Activated CD4-positive, alpha-beta T cell treated with anti-CD3 and anti-CD28 coated beads, Interleukin-2, amount 50 U/mL, for 1 hour (primary cell): Measurements from ENCODE around the gene ZNF641.

Source experiments
- DNase-seq: peaks from one replicate; pipeline ENCODE4 v3.0.0-alpha.2; 2020

ZNF641 gene

DNA sequence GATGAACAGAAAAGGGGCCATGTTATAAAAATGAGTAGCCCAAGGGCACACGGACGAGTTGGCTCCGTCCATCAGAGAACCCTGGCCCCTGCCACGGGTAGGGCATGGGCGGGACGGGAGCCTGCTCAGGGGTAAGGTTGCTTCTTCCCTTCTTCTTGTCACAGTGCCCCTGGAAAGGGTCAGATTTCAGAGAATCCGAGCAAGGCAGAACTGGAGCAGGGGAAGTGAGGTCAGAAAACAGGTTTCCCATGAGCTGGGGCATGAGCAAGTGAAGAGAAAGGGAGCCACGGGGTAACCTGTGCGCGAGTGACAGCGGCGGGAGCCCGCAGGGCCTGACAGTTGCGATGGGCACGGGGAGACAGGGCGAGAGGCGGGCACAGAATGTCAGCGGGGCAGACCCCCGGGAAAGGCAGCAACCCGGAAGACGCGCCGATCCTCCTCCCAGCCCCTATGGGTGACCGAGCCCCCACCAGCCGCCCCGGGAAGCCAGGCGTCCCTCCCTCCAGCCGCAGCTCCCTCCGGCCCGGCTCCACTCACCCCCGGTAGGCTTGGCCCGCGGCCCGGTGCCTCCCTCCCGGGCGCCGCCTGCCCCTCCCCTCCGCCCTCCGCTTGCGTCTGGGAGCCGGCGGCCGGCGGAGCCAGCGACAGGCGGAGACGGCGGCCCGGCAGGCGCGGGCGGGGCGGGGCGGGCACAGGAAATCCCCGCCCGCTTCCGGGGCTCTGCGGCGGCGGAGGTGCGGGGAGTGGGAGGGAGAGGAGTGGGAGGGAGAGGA is at the start of gene ZNF641:
Gene ZNF641, minus strand, starts transcription at position 671 of the 773 bp plus-strand sequence. CDS start 2,829 bp downstream, outside the sequence.
- DNase-seq = peak; percentile 79

DNA sequence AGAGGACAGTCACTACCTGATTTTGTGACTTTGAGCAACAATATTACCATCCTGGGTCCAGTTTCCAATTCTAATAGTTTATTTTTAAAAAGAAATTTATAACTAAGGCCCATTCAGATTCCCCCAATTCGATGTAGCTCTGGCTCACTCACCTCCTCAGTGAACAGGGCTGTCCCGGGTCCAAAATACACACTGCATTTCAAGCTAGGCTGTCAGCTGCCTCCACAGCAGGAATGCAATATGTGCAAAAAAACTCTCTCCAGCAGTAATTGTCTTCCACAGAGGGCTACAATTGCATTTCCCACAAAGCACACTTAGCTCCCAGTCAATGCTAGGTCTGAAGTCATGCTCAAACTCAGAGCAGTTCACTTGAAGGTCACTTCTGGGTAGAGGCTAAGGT is 39.3 kb upstream of the ZNF641 start:
- DNase-seq = no peak

DNA sequence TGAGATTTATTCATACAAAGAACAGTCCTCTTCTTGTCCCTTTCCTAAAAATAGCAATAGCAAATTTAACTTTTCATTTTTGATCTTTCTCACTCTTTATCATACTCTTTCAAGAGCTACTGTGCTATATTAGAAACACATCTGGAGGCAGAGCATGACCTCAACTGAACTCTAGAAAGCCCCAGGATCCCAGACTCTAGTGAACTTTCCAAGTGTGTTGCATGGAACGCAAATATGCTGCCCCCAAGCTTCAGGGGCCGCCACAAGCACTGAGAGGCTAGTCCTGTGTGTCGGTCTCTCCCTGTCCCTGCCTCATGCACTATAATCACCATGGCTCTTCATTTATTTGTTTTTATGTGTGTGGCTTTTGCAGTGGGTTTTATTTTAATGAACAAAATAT is 38.7 kb upstream of the ZNF641 start:
- DNase-seq = no peak

DNA sequence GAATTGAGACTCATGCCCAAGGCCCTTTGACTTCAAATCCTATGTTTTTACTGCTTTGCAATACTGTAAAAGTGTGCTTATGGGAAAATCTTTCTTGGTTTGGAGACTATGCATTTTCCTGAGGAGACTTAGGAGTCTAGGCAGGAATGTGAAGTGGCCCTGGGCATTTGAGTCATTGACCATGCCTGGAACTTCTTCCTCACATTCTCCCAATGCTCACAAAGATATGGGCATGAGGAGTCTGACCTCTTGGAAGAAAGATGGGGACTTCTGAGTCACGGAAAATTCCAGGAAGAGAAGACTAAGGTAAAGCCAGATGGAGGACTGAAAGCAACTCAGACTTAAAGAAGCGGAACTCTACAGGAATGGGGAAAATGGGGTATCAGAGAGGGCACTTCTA is 38.2 kb upstream of the ZNF641 start:
- no peak for DNase-seq

DNA sequence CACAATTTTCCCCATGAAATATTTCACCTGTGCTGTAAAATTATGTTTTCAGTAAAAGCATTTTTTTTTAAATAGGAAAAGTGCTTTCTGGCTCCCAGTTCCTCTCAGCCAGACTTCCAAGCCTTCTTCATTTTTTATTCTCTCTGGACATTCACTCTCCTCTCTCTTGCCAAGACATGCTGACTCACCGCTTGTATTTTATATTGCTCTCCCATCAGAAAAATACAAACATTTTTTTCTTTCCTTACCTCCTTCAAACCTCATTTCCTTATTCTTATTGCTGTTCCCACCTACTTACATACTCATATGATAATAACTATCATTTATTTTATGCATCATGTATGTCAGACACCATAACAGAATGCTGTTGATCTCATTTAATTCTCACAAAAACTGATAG is 37.7 kb upstream of the ZNF641 start:
- DNase-seq = no peak

DNA sequence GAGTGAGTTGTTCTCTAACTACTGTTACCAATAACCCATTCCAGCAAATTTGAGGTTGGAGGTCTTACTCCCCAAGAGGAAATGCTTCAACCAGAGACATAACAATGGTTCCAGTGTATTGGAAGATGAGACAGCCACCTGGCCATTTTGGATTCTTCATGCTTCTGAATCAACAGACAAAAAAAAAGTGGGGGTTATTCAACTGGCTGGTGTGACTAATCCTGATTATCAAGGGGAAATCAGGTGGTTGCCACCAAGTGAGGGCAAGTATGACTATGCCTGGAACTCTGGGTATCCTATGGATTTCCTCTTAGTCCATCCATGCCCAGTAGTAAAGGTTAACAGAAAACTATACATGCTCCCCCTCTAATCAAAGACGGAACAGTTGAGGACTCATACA is 29.9 kb upstream of the ZNF641 start:
- DNase-seq = no peak

DNA sequence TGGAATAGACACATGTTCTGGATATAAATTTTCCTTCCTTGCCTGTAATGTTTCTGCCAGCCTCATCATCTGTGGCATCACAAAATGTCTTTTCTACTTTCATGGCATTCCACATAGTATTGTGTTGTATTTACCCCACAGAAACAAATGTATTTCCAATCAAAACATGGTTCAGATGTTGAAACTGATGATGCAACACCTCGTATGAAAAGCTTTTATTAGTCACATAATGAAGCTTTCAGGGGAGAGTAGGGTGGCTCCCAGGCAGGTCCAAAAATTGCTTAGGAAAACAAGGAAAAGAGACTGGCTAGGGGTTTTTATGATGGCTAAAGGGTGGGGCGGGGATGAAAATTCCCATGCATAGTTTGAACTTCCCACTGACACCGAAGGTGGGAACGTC is 29.1 kb upstream of the ZNF641 start:
- no peak for DNase-seq

DNA sequence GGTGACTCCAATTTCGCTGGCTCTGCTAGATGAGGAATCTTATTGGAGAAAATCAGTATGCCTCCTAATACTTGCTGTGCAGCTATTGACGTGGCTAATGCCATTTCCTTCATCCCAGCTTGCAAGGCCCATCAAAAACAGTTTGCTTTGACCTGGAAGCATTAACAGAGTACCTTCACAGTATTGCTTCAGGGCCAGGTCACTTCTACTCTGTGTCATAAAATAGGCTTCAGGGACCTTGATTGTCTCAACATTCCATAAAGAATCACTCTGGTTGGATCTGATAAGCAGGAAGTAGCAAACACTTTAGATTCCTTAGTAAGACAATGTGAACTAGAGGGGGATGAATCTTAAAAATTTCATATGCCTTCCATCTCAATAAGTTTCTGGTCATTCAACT is 26.9 kb upstream of the ZNF641 start:
- no peak for DNase-seq

DNA sequence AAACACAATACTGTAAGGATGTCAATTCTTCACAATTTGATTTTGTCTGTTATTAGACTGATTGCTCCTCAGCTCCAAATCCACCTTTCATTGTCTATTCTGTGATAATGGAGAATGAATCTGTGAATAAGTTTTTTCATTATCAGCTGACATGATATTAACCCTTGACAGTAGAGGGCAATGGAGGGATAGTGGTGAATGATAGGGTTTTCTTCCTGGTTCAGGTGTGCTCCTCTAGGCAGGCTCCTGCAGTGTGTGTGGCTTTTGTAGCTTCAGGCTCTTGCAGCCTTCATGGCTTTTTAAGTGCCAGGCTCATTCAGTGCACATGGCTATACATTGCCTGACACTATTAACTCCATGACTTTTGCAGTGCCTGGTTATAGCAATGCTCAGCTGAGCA is 23.4 kb upstream of the ZNF641 start:
- no peak for DNase-seq

DNA sequence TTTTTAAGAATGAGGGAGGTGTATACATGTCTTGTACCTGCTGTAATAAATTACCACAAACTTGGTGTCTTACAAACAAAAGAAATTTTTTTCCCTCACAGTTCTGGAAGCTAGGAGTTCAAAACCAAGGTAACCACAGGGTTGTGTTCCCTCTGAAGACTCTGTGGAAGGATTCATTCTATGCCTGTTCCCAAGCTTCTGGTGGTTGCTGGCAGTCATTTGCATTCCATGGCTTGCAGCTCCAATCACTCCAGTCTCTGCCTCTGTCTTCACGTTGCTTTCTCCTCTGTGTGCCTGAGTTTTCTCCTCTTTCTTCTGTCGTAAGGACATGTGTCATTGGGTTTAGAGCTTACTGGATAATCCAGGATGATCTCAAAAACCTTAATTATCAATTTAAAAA is 15.4 kb upstream of the ZNF641 start:
- no peak for DNase-seq

DNA sequence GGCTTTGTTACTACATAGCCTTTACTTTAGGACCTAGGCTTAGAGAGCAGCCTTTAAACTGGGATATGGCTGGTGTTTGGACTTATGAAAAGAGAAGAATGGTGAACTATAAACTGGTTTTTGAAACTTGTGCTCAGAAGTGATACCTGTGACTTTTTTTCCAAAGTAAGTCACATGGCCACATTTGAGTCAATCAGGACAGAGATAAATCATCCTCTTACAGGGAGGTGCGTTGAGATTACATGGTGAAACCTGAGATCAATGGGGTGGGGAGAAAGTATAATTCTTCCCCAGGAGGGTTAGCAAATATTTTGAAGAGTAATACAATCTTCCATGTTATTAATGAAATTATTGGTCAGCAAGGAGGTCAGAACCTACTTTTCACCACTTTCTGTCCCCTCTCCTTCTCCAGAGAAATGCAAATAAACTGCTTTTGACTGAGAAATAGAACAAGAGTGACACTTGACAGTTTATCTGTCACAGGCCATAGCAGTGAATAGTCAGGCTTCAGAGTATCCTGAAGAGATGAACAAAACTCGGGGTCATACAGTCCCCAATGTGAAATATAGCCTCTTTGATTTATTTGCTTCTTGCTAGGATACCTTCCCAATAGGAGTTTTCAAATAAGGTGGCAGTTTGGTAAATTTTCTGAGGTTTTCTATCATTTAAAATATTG is 11.1 kb upstream of the ZNF641 start:
- no peak for DNase-seq

DNA sequence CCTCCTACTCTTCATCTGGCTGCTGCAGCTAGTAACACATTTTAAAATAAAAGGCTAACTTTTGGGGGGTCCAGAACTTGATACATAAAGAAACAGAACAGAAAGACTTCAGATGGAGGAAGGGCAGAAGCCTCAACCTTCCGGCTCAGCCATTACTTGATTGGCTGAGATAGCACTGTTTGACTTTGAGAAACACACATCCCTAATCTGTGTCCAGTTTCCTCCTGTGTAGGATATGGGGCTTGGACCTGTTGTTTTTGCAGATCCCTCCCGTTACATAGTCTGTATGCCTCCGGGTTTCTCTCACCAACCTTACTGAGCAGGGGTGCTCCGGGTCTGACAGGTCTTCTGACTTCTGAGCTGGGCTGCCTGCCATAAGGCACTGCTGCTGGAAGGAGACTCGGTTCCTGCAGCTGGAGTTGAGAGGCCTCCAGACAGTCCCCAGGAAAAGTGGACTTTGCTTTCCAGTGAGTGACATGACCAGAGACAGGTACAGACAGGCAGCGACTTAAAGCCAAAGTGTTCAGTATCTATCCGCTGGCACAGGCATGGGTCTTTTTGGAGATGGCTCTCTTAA is 8.3 kb upstream of the ZNF641 start:
- DNase-seq = no peak

DNA sequence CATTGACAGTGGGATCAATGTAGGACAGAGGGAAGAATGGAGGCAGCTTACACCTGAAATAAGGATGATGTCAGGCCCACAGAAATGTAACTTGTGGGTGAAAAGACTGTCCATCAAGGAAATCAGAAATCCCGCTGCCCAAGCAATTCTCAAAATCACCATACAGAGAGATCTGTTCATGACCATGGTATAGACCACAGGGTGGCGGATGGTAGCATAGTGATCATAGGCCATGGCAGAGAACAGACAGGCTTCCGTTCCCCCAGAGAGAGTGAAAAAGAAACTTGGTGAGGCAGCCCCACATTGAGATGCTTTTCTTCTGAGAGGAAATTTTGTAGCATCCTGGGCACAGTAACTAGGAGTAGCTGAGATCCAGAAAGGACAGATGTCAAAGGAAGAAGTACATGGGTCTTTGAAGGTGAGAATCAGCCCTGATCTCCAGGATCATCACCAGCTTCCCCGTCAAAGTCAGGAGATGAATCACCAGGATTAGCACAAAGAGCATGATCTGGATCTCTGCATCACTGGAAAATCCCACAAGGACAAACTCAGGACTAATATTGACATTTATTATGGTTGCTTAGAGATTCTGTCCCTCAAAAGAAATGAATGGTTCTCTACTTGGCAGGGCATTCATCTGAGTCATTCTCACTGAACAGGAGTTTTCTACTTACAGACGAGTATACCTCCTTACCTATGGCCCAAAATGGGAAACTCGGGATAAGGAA is 5.5 kb upstream of the ZNF641 start:
- DNase-seq = no peak

DNA sequence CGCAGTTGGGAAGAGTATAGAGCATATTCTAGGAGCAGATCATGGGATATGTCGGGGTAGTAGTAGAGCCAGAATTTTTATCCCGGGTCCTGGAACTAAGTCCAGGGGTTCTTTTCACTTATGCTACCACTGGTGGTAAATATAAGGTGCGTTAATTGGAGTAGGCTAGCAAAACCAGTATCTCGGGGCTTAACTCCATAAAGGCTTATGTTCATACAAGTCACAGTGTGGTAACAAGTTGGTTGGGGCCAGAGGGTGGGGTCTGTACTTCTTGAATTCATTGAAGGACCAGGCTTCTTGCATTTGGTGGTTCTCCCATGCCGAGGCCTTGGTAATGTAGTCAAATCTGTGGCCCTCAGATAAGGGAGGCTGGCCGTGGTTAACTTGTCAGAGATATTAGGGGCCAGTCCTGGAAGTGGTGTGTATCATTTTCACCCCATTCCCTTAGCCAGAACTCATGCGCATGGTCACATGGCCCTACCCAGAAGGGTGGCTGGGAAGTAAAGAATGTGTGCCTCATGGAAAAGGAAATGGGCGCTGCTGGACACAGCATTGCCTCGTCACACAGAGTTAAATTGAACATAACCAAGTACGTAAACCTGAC is 1.5 kb upstream of the ZNF641 start:
- DNase-seq = no peak

DNA sequence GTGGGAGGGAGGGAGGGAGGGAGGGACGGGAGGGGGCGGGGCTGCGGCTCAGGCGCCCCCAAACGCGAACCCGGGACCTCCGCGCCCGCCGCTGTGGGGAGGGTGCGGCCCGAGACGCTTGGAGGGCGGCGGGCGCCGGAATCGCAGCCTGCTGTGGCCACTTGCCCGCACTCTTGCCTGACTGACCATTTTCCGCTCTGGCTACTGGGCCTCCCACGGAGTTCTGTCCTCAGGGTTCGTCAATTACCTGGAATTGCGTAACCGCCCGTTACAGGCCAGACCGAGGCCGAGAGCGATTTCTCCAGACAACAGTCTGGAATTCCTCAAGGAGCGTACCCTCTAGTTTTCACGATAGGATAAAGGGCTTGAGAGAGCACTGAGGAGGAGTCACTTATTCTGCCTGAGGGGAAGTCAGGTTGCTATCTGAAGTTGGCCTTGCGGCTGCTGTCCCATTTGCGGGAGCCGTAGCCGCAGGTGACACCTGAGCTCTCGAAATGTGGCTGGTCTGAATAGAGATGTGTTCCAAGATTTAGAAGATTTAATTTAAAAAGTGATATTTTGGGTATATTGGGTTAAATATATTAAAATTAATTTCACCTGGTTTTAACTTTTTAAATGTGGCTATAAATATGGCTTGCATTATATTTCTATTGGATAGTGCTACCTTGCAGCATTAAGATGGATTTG is 446 bp upstream of the ZNF641 start:
- DNase-seq = no peak

DNA sequence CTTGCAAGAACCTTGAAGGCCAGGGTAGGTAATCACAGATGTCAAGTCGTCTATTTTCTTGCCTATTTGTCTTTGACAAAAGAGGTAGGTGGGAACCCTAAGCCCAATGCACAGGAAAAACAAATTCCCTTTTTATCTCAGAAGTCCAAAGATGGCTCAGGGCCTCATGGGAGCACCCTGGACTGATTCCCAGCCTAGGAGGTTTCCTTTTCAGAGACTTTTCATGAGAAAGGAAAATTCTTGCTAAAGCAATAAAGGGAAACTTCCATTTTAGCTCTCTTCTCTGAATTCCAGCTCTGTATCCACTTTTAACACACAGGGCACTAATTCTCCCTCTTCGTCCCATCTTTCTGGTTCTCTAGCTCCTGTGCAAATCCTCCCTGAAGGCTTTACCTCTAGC is 1.2 kb downstream of the ZNF641 start:
- no peak for DNase-seq

DNA sequence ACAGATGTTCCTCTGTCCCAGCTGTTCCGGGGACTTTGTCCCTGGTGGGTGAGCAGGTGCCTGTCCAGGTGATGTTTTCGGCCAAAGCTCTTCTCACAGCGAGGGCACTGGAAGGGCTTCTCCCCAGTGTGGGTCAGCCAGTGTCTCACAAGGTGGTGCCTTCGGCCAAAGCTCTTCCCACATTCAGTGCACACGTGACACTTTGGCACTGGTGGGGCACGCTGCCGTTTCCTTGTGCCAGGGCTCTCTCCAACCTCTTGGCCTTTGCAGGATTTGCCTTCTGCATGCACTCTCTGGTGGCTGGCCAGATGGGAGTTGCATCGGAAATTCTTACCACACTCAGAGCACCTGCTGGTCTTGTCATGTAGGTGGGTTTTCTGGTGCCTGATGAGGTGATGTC is 7.7 kb downstream of the ZNF641 start:
- no peak for DNase-seq

DNA sequence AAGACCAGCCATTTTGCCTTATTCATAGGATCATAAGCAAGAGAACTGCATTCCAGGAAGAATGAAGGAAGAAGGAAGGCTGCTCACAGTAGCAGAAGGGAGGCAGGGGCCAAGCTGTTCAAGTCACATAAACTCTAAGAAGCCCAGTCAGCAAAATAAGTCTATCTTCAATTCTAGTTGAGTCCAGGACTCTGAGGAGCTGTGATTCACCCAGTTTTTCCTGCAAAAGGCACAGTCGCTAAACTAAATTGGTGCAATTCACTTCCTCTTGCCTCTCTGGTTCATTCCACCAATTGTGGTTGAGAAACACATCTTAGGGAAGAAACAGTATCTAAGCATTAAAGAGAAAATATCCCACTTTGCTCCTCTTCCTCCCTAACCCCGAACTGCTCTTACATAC is 9.8 kb downstream of the ZNF641 start:
- DNase-seq = no peak

DNA sequence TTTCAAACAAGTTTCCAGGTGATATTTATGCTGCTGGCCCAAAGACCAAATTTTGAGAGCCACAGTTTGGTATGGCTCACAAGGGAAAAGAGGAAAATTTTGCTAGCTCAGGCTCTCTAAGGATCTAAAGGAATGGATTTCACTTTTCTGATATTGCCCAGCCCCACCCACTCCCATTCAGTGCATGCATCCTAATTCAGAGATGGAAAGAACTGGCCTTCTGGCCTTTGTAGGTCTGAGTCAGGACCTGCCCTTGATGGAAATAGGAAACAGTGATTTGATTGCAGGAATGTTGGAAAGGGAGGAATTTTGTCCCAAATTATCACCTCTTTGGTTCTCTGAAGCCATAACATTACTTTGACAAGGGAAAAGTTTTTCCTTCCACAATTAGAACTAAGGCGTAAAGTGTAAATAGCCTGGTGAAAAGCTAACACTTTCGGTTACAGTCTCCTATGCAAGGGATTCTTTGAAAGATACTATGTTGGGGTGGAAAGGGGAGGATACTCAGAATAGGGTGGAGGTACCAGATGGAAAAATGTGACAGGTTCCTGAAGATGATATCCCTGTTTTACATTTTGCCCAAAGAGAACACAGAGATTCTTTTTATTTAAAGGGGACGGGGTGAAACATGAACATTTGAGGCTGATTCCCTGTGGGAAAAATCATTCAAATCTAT is 11.1 kb downstream of the ZNF641 start:
- no peak for DNase-seq

DNA sequence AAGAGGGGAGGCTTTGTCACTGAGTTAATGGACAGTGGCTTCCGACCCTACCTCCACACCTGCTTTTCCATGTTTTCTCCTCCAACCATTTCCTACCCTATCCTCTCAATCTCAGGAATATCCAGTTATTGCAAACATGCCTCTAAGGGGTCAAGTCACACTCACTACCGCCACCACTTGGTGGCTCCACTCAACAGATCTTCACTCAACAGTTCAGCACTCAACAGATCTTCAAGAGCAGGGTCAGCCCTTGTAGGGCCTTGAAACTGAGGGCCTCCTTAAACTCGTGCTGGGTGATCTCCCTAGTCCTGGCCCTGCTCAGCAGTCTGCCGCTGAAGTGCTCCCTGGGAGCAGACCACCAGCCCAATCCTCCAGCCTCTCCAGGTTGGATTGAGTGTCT is 14.2 kb downstream of the ZNF641 start:
- DNase-seq = no peak

DNA sequence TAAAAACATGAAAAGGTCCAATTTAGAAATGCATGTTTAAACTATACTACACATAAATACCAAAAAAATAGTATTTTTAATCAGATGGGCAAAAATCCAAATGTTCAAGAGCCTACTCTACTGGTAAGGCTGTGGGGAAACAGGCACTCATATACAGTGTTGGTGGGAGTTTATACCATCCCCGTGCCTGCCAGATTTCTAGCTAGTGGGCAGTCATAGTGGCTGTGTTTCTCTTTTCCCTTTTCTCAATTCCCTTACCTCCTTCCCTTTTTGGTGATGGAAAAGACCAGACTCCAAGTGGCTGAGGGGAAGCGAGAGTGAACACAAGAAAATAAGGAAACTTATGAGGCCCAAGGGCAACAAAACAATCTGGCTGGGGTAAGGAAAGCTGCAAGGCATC is 14.7 kb downstream of the ZNF641 start:
- DNase-seq = no peak

DNA sequence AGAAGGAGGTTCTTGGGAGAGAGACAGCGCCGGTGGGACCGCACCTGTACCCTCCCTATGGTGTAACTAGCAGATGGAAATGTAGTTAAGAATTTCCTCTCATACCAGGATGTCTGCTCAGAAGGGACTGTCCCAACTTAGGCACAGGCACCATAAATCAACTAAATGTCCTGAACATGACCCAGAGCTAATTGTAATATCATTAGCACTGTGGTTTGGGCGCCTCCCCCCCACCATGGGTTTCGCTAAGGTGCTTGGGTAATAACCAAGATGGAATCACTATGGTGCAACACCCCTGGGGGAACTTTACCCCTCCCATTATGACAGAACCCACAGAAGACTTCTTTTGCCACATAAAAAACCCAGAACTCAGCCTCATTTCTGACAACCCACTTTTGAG is 15.9 kb downstream of the ZNF641 start:
- no peak for DNase-seq
